DND-41 (cell line): ENCODE measurements around the gene CD34.

Source experiments
- CTCF ChIP-seq: IDR thresholded peaks from 2 replicates; pipeline ENCODE4 v1.5.1; 2012; ENCODE audit warnings: borderline replicate concordance, low read length, moderate library complexity, mild to moderate bottlenecking; ENCODE audit not compliant: poor library complexity, severe bottlenecking; ENCODE audit errors: extremely low read depth
- EZH2 ChIP-seq: IDR thresholded peaks from 3 replicates; pipeline ENCODE4 v1.6.1; 2012; ENCODE audit warnings: borderline replicate concordance, low read depth, mild to moderate bottlenecking, moderate library complexity, low read length, inconsistent platforms; ENCODE audit not compliant: severe bottlenecking

- no peak for TF ChIP-seq CTCF
- no peak for TF ChIP-seq EZH2
Observed at GRCh38 chr1:207954104-207954503, 43.2 kb upstream of the CD34 start.
